Thoracic aorta (tissue), 2 donors: ENCODE measurements around the gene TRIM14. TPM values are rescaled to one million over a fixed set of nuclear protein-coding genes. Genes with fewer than 3 reads are reported as not detected.

Source experiments
- ATAC-seq: fragments of 150-250 bp; one replicate; pipeline ENCODE4 v1.8.0; 2017; ENCODE audit warnings: low read depth; ENCODE audit not compliant: insufficient number of reproducible peaks, low FRiP score
- DNase-seq: peaks from one replicate; pipeline ENCODE4 v3.0.0-alpha.2; 2020; ENCODE audit warnings: low spot score
- H3K27ac ChIP-seq, 2 donors: fragments of 200-600 bp; sonication (generic); 1 replicate in 1 of 2; 2 replicates in 1 of 2; pipeline ENCODE4 v1.5.1; 2016; ENCODE audit warnings: mild to moderate bottlenecking in 2 of 2, moderate library complexity in 2 of 2
- H3K27me3 ChIP-seq: fragments of 200-600 bp; sonication (generic); replicated peaks from 2 replicates; pipeline ENCODE4 v1.6.0; 2016; ENCODE audit warnings: mild to moderate bottlenecking; ENCODE audit not compliant: insufficient read depth
- H3K36me3 ChIP-seq: fragments of 200-600 bp; sonication (generic); one replicate; pipeline ENCODE4 v1.5.1; 2016
- H3K4me1 ChIP-seq, 2 donors: fragments of 200-600 bp; sonication (generic); 1 replicate in 1 of 2; 2 replicates in 1 of 2; pipeline versions ENCODE4 v1.5.1 to v1.6.0; 2016; ENCODE audit warnings: low read depth in 2 of 2, mild to moderate bottlenecking in 1 of 2; ENCODE audit not compliant: control insufficient read depth in 1 of 2
- H3K4me3 ChIP-seq: fragments of 200-600 bp; sonication (generic); 2 replicates; pipeline ENCODE4 v1.5.1; 2016; ENCODE audit warnings: mild to moderate bottlenecking
- H3K9me3 ChIP-seq: fragments of 200-600 bp; sonication (generic); 2 replicates; pipeline ENCODE4 v1.5.1; 2016
- total RNA-seq, 2 donors: library from RNA; depleted of rRNA; stranded (reverse); fragments of >200 nt; gene quantifications; one replicate each; pipeline versions ENCODE4 v1.1.0 to v1.2.3, GENCODE V29; 2016
- TF ChIP-seq, protein P1 (sequence below): fragments of 200-600 bp; sonication (generic); IDR thresholded peaks from one replicate; pipeline ENCODE4 v1.5.1; 2019; ENCODE audit warnings: antibody characterized with exemption

The TRIM14 gene
- total RNA-seq, 2 donors from 2014 or later: 5.9 to 22.5 TPM

DNA sequence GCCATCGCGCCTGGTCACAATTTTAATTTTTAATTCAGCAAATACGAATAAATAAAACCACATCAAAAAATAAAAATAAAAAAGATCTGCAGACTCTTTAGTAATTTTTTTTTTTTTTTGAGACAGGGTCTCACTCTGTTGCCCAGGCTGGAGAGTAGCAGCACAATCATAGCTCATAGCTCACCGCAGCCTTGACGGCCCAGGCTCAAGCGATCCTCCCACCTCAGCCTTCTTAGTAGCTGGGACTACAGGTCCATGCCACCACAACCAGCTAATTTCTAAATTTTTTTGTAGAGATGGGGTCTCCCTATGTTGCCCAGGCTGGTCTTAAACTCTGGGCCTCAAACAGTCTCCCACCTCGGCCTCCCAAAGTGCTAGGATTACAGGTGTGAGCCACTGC, 48.3 kb downstream of the TRIM14 start:
- ATAC-seq: no peak
- H3K4me3 ChIP-seq: no peak overlapping the region
- no peak for DNase-seq
- H3K4me1 ChIP-seq: peaks cover 2 to 6% of the 10 kb centered on the region in 2 donors
- no peaks in the 10 kb centered on the region for H3K27me3 ChIP-seq
- H3K27ac ChIP-seq: no peak overlapping the region
- peaks cover 6% of the 10 kb centered on the region for H3K36me3 ChIP-seq
- TF ChIP-seq, protein P1, sequence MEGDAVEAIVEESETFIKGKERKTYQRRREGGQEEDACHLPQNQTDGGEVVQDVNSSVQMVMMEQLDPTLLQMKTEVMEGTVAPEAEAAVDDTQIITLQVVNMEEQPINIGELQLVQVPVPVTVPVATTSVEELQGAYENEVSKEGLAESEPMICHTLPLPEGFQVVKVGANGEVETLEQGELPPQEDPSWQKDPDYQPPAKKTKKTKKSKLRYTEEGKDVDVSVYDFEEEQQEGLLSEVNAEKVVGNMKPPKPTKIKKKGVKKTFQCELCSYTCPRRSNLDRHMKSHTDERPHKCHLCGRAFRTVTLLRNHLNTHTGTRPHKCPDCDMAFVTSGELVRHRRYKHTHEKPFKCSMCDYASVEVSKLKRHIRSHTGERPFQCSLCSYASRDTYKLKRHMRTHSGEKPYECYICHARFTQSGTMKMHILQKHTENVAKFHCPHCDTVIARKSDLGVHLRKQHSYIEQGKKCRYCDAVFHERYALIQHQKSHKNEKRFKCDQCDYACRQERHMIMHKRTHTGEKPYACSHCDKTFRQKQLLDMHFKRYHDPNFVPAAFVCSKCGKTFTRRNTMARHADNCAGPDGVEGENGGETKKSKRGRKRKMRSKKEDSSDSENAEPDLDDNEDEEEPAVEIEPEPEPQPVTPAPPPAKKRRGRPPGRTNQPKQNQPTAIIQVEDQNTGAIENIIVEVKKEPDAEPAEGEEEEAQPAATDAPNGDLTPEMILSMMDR: no peak
- H3K9me3 ChIP-seq: no peaks in the 10 kb centered on the region

DNA sequence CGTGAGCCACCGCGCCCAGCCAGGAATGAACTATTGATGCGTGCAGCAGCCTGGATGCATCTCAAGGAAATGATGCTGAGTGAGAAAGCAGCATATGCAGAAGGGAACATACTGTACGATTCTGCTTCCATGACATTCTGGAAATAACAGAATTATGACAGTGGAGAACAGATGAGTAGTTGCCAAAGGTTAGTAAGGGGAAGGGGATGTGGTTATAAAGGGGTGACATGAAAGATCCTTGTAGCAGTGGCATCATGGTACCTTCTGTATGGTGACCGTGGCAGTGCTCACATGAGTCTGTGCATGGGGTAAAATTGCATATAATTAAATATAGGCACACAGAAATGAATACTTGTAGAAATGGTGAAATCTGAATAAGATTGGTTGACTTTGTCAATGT, 49.5 kb downstream of the TRIM14 start:
- ATAC-seq (no peak), DNase-seq (no peak)
- H3K27ac ChIP-seq: no peak overlapping the region
- TF ChIP-seq, protein P1: no peak
- H3K4me3 ChIP-seq: no peak overlapping the region
- no peaks in the 10 kb centered on the region for H3K9me3 ChIP-seq
- H3K4me1 ChIP-seq: peaks cover 2 to 6% of the 10 kb centered on the region in 2 donors
- H3K36me3 ChIP-seq: peaks cover 7% of the 10 kb centered on the region
- no peaks in the 10 kb centered on the region for H3K27me3 ChIP-seq

DNA sequence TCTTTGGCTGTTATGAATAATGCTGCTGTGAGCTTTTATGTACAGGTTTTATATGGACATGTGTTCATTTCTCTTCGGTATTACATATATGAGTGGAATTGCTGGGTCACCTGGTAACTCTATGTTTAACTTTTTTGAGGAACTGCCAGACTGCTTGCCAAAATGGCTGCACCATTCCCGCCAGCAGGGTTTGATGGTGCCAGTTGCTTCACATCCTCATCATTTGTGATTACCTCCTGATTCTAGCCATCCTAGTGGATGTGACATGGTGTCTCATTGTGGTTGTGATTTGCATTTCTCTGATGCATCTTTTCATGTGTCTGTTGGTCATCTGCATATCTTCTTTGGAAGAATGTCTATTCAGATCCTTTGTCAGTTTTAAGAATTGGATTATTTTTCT, 51.8 kb downstream of the TRIM14 start:
- no peak overlapping the region for H3K27ac ChIP-seq
- peaks cover 13% of the 10 kb centered on the region for H3K36me3 ChIP-seq
- TF ChIP-seq, protein P1: no peak
- H3K4me3 ChIP-seq: no peak overlapping the region
- H3K9me3 ChIP-seq: no peaks in the 10 kb centered on the region
- H3K4me1 ChIP-seq: no peaks in the 10 kb centered on the region
- ATAC-seq: no peak
- DNase-seq: no peak
- no peaks in the 10 kb centered on the region for H3K27me3 ChIP-seq

DNA sequence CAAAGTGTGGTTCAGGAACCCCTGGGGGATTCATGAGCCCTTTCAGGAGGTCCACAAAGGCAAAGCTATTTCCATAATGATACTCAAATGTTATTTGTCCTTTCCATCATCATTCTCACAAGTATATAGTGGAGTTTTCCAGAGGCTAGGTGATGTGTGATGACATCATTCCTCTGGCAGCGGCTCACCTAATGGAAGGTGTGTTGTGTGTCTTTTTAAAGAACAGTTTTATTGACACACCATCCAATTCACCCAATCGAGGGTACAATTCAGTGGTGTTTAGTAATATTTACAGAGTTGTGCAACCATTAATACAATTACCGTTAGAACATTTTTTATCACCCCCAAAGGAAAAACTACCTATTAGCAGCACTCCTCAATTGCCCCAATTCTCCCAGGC, 52.8 kb downstream of the TRIM14 start:
- Histone ChIP-seq H3K27ac (no peak overlapping the region), H3K36me3 (peaks cover 13% of the 10 kb centered on the region), H3K27me3 (no peaks in the 10 kb centered on the region), H3K9me3 (no peaks in the 10 kb centered on the region), H3K4me1 (no peaks in the 10 kb centered on the region), H3K4me3 (no peak overlapping the region)
- DNase-seq (no peak), ATAC-seq (no peak)
- TF ChIP-seq, protein P1: no peak

DNA sequence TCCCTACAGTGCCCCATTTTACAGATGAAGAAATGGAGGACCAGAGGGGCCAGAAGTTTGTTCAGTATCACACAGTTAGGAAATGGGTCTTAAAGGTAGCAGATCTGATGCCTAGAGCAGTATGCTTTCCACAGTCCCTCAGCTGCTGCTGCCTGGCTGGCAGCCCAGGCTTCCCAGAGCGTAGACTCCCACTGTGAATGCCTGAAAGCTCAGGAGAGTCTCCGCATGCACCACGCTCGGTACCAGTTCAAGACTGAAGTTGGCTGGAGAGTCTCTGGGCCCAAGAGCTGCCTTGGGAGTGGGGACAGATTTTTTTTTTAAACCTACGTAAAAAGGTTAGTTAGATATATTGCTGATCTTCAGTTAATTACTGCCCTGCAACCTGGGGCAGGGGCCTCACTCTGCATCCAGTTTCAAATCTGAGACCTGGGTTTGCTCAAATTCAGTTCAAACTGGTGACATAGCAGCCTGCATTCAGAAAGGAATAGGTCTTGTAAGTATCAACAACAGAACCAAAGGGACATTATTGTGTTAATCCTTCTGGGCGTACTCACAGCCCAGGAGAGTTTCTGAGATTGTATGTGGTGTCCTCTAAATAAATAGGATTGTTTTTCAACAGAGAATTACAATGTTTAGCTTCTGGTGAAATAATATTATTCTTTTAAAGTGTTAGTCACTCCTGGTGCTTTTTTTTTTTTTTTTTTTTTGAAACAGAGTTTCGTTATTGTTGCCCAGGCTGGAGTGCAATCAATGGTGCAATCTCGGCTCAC, 54.2 kb downstream of the TRIM14 start:
- no peak for ATAC-seq
- no peaks in the 10 kb centered on the region for H3K27me3 ChIP-seq
- no peaks in the 10 kb centered on the region for H3K9me3 ChIP-seq
- no peak overlapping the region for H3K4me3 ChIP-seq
- no peak for DNase-seq
- TF ChIP-seq, protein P1: no peak
- H3K27ac ChIP-seq: no peak overlapping the region
- peaks cover 13% of the 10 kb centered on the region for H3K36me3 ChIP-seq
- no peaks in the 10 kb centered on the region for H3K4me1 ChIP-seq
